Measurements from ENCODE around the gene UVRAG.
"Not testable (repeated sequence)": the region's sequence is repeated elsewhere in the genome, so short reads cannot be mapped to it uniquely, and the experiment has no call there.

Gene UVRAG

GRCh38 chr11:75925785-75926164 lies 110.8 kb downstream of the UVRAG start:
- in situ Hi-C loops (cut with MboI; ENCODE audit: low pct_unique_long_range_greater_than_20kb, low sequenced_read_pairs, unreplicated experiment), result no loop called here
- TF ChIP-seq CTCF (IDR thresholded peaks at IDR 0.05; ENCODE audit: extremely low read depth, insufficient read depth, missing control alignments), result no peak
- DNase-seq (ENCODE audit: low spot score), result no peak

GRCh38 chr11:75929706-75930105 lies 114.7 kb downstream of the UVRAG start:
- in situ Hi-C loops (cut with MboI; ENCODE audit: low pct_unique_long_range_greater_than_20kb, low sequenced_read_pairs, unreplicated experiment), result no loop called here
- no peak for TF ChIP-seq CTCF (IDR thresholded peaks at IDR 0.05; ENCODE audit: extremely low read depth, insufficient read depth, missing control alignments)
- DNase-seq (ENCODE audit: low spot score), result no peak

- DNase-seq (ENCODE audit: low spot score), result no peak
- no peak for TF ChIP-seq CTCF (IDR thresholded peaks at IDR 0.05; ENCODE audit: extremely low read depth, insufficient read depth, missing control alignments)
- in situ Hi-C loops (cut with MboI; ENCODE audit: low pct_unique_long_range_greater_than_20kb, low sequenced_read_pairs, unreplicated experiment), result no loop called here
Observed at GRCh38 chr11:75930534-75930933, 115.5 kb downstream of the UVRAG start.

GRCh38 chr11:75931124-75931523 lies 116.1 kb downstream of the UVRAG start:
- in situ Hi-C loops (cut with MboI; ENCODE audit: low pct_unique_long_range_greater_than_20kb, low sequenced_read_pairs, unreplicated experiment), result no loop called here
- no peak for TF ChIP-seq CTCF (IDR thresholded peaks at IDR 0.05; ENCODE audit: extremely low read depth, insufficient read depth, missing control alignments)
- no peak for DNase-seq (ENCODE audit: low spot score)

- DNase-seq (ENCODE audit: low spot score); in situ Hi-C loops (cut with MboI; ENCODE audit: low pct_unique_long_range_greater_than_20kb, low sequenced_read_pairs, unreplicated experiment): not testable (repeated sequence)
Observed at GRCh38 chr11:75933736-75934135, 118.7 kb downstream of the UVRAG start.

- no peak for TF ChIP-seq CTCF (IDR thresholded peaks at IDR 0.05; ENCODE audit: extremely low read depth, insufficient read depth, missing control alignments)
- DNase-seq (ENCODE audit: low spot score), result no peak
- in situ Hi-C loops (cut with MboI; ENCODE audit: low pct_unique_long_range_greater_than_20kb, low sequenced_read_pairs, unreplicated experiment), result no loop called here
Observed at GRCh38 chr11:75934851-75935250, 119.8 kb downstream of the UVRAG start.

GRCh38 chr11:75938543-75938942 lies 123.5 kb downstream of the UVRAG start:
- no peak for TF ChIP-seq CTCF (IDR thresholded peaks at IDR 0.05; ENCODE audit: extremely low read depth, insufficient read depth, missing control alignments)
- no peak for DNase-seq (ENCODE audit: low spot score)
- in situ Hi-C loops (cut with MboI; ENCODE audit: low pct_unique_long_range_greater_than_20kb, low sequenced_read_pairs, unreplicated experiment), result no loop called here
